Measurements from ENCODE around the gene GCSH. TPM values are rescaled to one million over a fixed set of nuclear protein-coding genes. Genes with fewer than 3 reads are reported as not detected.

The GCSH gene
- total and polyA plus RNA-seq, 7 donors: 29.1 to 51.5 (median 41.4) TPM

DNA sequence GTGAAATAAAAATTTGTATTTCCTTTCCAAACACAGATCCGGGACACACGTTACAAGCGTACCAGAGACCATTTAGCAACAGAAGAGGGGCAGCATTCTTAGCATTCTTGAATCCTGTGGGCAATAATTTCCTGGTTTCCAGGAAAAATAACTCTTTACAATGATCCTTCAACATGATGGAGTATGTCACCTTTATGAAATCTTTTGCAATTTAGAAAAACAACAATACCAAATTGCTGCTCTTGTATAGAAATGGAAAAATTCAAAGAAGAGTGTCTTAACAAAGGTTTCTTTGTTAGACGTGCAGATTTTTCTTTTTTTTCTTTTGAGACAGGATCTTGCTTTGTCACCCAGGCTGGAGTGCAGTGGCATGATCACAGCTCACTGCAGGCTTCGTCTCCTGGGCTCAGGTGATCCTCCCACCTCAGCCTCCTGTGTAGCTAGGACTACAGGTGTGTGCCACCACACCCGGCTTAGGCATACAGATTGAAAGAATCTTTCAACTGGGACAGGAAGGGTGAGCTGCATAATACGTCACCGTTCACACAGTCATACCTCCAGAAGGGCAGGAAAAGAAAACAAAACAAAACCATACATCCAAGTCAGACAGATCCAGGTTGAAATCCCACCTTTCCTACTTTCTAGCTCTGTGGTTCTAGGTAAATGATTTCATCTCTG, 10.8 kb upstream of the GCSH start:
- Histone ChIP-seq H3K27me3 (ENCODE audit: insufficient read depth in 3 of 3, low read length in 2 of 3) (peaks cover 0 to 1% (median 0%) of the 10 kb centered on the region in 3 donors), H3K4me3 (no peak overlapping the region), H3K9me3 (no peaks in the 10 kb centered on the region), H3K4me1 (no peaks in the 10 kb centered on the region), H3K36me3 (ENCODE audit: insufficient read depth in 1 of 2, low read depth in 1 of 2) (no peaks in the 10 kb centered on the region), H3K27ac (no peak overlapping the region)
- DNase-seq (no peak), ATAC-seq (no peak)
- 50 to 55% (median 51%) methylated on average over 8 of the region's 8 CpGs for WGBS, 3 donors
- TF ChIP-seq, protein P1, sequence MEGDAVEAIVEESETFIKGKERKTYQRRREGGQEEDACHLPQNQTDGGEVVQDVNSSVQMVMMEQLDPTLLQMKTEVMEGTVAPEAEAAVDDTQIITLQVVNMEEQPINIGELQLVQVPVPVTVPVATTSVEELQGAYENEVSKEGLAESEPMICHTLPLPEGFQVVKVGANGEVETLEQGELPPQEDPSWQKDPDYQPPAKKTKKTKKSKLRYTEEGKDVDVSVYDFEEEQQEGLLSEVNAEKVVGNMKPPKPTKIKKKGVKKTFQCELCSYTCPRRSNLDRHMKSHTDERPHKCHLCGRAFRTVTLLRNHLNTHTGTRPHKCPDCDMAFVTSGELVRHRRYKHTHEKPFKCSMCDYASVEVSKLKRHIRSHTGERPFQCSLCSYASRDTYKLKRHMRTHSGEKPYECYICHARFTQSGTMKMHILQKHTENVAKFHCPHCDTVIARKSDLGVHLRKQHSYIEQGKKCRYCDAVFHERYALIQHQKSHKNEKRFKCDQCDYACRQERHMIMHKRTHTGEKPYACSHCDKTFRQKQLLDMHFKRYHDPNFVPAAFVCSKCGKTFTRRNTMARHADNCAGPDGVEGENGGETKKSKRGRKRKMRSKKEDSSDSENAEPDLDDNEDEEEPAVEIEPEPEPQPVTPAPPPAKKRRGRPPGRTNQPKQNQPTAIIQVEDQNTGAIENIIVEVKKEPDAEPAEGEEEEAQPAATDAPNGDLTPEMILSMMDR (IDR thresholded peaks at IDR 0.05): no peak
- intact Hi-C loops (cut with DNase I): no loop called here

DNA sequence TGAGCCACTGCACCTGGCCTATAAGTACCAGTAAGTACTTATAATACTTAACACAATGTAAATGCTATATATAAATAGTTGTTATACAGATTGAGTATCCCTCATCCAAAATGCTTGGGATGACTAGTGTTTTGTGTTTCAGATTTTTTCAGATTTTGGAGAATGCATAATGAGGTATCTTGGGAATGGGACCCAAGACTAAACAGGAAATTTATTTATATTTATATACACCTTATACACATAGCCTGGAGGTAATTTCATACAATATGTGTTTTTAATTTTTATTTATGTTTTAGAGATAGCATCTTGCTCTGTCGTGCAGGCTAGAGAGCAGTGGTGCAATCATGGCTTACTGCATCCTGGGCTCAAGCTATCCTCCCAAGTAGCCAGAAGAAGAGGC, 9.8 kb upstream of the GCSH start:
- Histone ChIP-seq H3K27ac (no peak overlapping the region), H3K4me1 (no peaks in the 10 kb centered on the region), H3K36me3 (ENCODE audit: insufficient read depth in 1 of 2, low read depth in 1 of 2) (no peaks in the 10 kb centered on the region), H3K9me3 (no peaks in the 10 kb centered on the region), H3K4me3 (no peak overlapping the region), H3K27me3 (ENCODE audit: insufficient read depth in 3 of 3, low read length in 2 of 3) (peaks cover 0 to 1% (median 0%) of the 10 kb centered on the region in 3 donors)
- ATAC-seq: no peak
- WGBS, 3 donors: 78 to 97% (median 95%) methylated on average over 1 of the region's 1 CpG
- no peak for DNase-seq
- TF ChIP-seq, protein P1 (IDR thresholded peaks at IDR 0.05): no peak
- intact Hi-C loops (cut with DNase I): no loop called here

DNA sequence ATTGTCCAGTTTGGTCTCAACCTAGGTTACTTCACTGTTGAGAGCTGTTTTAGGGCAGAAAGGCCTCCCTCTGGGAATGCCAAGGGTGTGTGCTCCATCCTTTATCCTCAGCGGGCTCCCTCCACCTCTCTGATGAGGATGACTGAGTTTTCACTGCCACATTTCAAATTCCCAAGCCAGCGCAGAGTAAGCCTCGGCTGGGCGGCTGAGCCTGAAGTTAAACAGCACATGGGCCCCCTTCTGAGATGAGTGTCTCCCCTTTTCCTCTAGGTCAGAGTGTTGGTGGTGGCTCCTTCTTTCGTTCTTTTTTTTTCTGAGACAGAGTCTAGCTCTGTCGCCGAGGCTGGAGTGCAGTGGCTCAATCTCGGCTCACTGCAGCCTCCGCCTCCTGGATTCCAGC, 5.5 kb upstream of the GCSH start:
- Histone ChIP-seq H3K4me1 (no peaks in the 10 kb centered on the region), H3K36me3 (ENCODE audit: insufficient read depth in 1 of 2, low read depth in 1 of 2) (no peaks in the 10 kb centered on the region), H3K9me3 (no peaks in the 10 kb centered on the region), H3K27me3 (ENCODE audit: insufficient read depth in 3 of 3, low read length in 2 of 3) (no peaks in the 10 kb centered on the region), H3K27ac (no peak overlapping the region), H3K4me3 (no peak overlapping the region)
- WGBS, 3 donors: 90 to 93% (median 91%) methylated on average over 9 of the region's 9 CpGs
- no peak for DNase-seq
- TF ChIP-seq, protein P1 (IDR thresholded peaks at IDR 0.05): no peak
- ATAC-seq: no peak
- intact Hi-C loops (cut with DNase I): no loop called here

DNA sequence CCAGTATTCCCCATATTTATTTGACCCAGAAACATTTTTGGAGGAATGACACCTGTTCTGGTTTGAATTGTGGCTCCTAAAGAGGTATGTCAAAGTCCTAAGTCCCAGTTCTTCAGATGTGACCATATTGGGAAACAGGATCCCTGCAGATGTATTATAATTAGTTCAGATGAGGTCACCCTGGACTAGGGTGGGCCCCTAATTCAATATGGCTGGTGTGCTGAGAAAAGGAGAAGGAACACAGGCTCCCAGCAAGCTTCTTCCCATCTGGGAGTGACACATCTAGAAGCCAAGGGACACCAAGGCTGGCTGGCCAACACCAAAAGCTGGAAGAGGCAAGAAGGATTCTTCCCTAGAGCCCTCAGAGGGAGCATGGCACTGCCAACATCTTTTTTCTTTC, 3.8 kb upstream of the GCSH start:
- Histone ChIP-seq H3K4me1 (peaks cover 2% of the 10 kb centered on the region), H3K4me3 (no peak overlapping the region), H3K9me3 (no peaks in the 10 kb centered on the region), H3K27me3 (ENCODE audit: insufficient read depth in 3 of 3, low read length in 2 of 3) (no peaks in the 10 kb centered on the region), H3K27ac (no peak overlapping the region), H3K36me3 (ENCODE audit: insufficient read depth in 1 of 2, low read depth in 1 of 2) (no peaks in the 10 kb centered on the region)
- TF ChIP-seq, protein P1 (IDR thresholded peaks at IDR 0.05): no peak
- DNase-seq (no peak), ATAC-seq (no peak)
- intact Hi-C loops (cut with DNase I): loop anchor here (5.0 to 10.0 kb wide), 2 partner anchors 63 to 215 kb away; partner anchors contain the start of genes GAN (in 2 of the 2) and ATMIN (in 1 of the 2)

DNA sequence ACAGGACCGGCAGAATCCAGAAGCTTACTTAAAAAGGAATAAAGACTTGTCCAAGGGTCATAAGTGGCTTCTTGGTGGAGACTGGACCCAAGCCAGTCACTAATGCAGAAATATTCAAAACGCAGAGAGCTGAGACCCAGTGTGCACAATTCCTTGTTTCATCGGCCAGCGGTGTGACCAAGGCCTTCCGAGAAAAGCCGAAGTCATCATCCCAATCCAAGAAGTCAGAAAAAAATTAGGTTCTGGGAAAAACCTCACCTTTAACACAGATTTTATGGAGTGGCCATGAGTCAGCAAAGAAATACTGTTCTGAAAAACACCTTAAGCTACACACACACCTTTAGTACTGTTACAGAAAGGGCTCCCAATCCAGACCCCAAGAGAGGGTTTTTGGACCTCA, 1.0 kb upstream of the GCSH start:
- no peaks in the 10 kb centered on the region for H3K9me3 ChIP-seq
- no peak overlapping the region for H3K4me3 ChIP-seq
- H3K27ac ChIP-seq: no peak overlapping the region
- 83 to 90% (median 88%) methylated on average over 6 of the region's 6 CpGs for WGBS, 3 donors
- ATAC-seq (no peak), DNase-seq (no peak)
- intact Hi-C loops (cut with DNase I): loop anchor here (5.0 to 10.0 kb wide), 2 partner anchors 60 to 218 kb away; partner anchors contain the start of genes GAN (in 2 of the 2) and ATMIN (in 1 of the 2)
- H3K36me3 ChIP-seq (ENCODE audit: insufficient read depth in 1 of 2, low read depth in 1 of 2): no peaks in the 10 kb centered on the region
- H3K27me3 ChIP-seq (ENCODE audit: insufficient read depth in 3 of 3, low read length in 2 of 3): no peaks in the 10 kb centered on the region
- H3K4me1 ChIP-seq: peaks cover 4% of the 10 kb centered on the region
- TF ChIP-seq, protein P1 (IDR thresholded peaks at IDR 0.05): no peak
